GM18526 (cell line): ENCODE data around the gene HES6.

Experiments used
- POLR2A ChIP-seq: IDR thresholded peaks from 3 replicates; pipeline ENCODE4 v1.6.1; 2011; ENCODE audit not compliant: insufficient read length; ENCODE audit errors: extremely low read depth

HES6 gene

DNA sequence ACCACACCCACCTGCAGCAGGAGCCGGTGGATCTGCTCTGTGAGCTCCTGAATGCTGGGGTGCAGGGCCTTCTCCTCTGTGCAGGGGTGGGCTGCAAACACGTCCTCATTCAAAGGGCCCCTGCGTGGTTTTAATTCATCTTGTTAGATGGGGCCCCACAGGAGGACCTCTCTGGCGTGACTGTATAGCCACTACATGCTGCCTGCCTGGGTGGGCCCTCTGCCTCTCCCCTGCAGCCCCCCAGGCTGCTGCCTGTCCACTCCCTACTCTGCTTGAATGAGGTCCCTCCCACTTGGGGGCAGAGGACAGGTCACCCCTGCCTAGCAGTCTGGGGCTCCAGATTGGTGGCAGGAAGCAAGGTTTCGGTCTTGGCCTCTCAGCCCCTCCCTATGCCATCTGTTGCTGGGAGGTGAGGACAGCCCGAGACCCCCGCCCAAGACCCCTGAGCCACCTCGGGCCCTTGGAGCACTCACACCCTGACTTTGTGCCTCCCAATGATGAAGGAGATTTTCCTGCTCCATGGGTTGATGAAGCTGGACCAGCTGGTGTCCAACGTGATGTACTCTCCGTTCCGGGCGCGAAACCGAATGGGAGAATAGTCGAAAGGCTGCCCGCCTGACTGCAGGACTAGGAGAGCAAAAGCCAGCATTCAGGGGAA, 22.0 kb upstream of the HES6 start:
- TF ChIP-seq POLR2A: no peak

DNA sequence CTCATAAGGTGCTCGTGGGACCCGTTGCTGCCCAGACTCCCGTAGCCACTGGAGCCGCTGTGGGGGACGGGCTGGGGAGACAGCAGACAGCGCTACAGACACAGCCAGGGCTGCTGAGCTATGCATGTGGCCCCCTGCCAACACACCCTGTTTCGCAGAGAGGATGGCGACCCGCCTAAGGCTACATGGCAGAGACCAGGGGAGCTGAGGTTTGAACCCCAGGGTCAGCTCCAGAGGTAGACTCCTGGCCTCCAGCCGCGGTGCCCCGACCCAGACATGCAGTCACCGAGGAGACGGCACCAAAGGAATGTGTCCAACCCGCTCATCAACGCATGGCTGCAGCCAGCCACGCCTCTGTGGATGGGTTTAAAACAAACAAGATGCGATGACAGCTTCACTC, 21.0 kb upstream of the HES6 start:
- TF ChIP-seq POLR2A: no peak

DNA sequence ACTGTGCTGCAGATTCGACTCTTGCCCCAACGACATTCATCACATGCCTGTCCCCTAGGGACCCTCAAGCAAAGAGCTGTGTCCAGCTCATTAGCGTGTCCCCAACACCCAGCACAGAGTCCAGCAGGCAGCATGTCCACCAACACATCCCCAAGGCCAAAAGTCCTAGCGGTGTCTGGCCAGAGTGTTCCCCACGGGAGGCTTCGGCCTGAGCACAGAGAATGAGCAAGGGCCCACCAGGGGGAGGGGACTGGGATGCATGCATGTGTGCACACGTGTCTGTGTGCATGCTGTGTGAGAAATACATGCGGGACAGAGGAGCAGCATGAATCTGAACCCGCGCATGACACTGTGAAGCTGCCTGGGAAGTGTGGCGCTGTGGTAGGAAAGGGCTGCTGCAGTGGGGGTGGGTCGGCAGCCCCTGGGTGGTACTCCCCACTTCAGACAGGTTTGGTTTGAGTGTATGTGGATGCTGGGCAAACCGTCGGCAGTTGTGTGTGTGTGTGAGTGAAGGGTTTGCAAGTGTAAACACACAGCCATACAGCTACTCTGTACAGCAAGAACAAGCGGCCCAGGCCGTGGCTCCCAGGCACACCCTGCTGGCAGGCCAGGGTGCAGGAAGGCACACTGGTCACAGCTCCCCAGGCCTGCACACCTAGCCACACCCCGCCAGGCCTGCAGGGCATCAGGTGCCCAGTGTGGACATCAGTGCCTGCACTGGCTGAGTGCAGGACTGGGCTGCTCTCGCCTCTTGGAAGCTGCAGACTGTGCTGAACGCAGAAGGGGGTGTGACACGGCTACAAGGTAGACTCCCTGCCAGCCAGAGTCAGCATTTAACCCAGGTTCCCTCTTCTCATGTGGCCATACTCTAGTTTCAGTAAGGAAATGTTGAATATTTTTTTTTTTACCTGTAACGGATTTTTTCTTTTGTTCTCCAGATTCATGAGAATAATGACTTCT, 19.5 kb upstream of the HES6 start:
- no peak for TF ChIP-seq POLR2A

DNA sequence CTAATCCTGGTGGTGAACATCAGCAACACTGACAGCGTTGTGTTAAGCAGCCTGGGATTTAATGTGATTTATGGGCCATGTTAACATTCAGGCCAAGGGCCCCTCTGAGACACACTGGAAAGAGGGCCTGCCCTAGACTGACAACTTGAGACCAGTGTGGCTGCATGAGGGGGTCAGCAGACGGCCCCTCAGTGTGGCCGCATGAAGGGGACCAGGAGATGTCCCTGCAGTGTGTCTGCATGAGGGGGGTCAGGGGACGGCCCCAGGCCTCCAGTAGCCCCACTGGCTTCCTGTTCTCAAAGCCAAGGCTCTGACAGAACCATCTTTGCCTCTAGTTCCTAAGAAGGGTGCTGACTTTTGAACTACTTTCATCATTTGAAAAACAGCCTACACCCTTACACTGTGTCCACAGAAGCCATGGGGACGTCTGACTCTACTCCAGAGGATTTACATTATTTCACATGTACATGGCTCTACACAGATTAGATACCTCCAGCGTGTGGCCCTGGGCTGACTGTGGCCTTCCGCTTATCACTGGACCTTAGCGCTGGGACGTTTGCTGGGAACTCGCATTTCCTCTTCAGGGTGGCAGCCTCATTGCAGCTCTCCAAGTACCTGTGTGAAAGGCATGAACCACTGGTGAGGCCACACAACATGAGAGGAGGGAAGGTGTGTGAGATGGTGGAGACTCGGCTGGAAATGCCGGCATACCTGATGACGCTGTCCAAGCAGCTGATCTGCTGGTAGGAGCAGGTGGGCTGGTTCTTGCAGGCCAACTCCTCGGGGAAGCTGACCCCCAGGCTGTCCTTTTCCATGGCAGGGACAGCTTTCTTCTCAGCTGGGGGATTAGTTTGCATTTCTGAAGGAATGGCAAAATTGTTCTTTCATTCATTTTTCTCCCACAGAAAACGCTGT, 18.2 kb upstream of the HES6 start:
- no peak for TF ChIP-seq POLR2A

DNA sequence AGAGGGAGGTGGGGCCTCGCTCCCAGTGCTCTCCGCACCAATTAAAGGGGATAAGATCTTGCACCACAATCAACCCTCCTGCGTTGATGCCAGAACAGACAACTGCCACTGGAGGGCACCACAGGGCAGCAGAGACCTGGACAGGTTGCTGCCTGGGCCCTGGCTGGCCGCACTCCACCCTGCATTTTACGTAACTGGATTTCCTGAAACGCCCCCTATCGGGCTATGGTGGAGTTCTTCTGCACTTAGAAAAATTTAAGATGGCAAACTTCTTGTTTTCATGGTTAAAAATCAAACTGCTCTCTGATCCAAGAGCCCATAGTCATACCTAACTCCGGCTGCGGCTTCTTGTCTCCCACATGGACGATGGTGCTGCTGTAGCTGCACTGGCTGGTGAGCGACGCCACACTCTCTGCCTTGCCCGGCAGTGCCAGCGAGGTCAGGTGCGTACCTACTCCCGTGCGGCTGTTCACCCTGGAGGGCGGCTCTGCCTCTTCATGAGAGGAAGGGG, 16.8 kb upstream of the HES6 start:
- no peak for TF ChIP-seq POLR2A

DNA sequence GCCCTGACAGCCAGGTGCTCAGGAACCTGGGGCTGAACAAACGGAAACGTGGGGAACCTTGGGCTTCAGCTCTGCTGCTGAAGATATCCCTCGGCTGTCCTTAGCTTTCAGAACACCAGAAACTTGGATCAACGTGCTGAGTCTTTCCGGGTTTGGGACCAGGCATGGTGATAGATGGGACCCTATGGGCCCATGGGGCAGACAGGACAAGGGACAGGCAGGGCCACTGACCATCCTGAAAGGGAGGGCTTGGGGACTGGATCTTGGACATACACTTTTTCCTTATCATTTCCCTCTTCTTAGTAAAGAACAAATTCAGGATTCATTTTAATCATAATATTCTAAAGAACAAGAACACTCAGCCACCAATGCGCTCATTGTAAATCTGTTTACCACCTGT, 16.3 kb upstream of the HES6 start:
- TF ChIP-seq POLR2A: no peak

DNA sequence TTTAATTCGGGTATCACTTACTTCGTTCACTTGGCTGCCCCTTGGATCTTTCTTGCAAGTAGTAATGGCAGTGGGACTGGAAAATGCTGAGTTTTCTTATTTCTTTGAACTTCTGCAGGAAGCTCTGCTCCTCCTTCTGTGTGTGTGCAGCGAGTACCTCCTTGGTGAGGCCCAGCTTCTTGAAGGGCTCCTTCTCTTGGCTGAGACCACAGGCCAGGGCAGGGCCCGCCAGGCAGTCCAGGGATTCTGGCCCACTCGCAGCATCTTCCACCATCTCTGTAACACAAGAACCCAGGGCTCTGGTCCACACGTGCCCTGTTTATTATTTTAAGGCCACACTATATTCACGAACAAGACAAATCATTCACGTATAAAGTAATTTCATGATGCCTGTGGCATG, 15.8 kb upstream of the HES6 start:
- TF ChIP-seq POLR2A: no peak

DNA sequence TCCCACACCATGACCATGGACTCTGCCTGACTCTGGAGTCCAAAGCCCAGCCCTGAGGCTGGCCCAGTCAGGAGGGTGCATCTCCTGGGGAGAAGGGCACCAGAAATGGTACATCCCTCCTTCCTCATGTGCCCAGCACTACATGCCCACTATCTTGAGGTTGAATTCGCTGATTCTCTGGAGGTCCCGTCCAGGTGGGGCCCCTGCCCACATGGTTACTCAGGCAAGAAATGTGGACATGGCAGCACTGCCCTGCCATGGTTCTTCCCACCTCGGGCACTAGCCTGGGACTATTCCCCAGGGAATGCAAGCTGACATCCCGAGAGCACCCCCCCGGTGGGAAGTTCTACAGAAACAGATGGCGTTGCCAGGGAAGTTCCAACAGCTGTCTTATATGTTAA, 15.3 kb upstream of the HES6 start:
- TF ChIP-seq POLR2A: no peak

DNA sequence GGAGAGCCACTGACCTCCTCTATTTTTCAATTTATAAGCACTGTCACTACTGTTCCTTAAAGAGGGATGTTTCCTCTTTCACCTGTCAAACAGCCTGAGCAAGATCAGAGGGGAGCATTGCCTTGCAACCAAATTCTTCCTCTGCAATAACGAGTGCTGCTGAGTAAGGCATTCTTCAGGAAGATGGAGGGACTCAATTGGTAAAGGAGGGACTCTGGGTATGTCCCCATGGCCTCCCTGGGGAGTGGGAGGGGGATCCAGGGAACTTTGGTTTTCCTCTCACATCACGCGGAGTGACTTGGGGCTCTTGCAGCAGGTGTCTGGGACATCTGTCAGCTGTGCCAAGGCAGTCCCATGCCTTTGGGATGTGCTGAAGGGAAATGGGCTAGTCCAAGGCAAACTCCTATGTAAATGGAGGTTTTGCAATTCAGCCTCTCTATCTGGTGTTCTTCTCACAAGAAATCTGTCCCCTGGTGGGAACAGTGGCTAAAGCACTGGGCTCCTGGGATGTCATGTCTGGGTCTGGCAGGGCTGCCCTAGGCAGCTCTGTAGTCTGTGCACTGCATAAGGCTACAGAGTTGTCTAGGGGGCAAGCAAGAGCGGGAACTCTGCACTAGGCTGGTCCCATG, 14.4 kb upstream of the HES6 start:
- TF ChIP-seq POLR2A: no peak

DNA sequence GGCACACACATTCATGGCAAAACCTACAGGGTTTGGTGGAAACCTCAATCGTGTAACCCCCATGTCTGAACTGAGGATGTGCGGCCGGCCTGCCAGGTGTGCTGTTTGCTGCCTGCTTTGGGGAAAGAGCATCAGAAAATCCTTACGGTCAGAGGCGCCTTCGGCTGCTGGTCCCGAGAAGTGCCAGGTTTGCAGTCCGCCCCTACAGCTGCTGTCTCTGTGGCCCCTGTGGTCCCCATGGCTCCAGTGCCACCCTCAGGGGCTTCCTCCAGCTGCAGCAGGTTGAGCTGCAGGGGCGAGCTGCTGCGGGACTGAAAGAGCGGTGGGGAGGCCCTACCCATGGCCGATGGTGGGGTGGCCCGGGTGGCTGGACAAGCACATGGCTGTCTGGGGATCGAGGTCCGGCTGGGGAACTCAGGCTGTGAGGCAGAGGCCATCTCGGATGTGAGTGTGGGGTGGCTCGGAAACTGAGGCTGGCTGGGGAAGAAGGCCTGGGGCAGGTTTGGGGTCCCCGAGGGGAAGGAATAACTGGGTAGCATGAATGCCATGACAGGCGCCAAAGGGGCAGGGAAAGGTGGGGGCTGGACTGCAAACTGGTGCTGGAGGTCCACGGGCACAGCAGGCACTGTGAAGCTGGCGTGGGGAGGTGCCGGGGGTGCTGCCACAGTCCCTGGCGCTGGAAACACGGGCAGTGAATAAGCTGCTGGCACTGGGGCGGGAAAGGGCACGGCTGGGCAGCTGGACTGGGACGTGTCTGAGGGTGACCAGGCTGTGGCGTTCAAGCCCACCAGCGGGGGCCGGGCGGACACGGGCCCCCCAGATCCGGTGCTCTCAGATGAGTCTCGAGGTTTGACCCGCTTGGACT, 13.2 kb upstream of the HES6 start:
- no peak for TF ChIP-seq POLR2A

DNA sequence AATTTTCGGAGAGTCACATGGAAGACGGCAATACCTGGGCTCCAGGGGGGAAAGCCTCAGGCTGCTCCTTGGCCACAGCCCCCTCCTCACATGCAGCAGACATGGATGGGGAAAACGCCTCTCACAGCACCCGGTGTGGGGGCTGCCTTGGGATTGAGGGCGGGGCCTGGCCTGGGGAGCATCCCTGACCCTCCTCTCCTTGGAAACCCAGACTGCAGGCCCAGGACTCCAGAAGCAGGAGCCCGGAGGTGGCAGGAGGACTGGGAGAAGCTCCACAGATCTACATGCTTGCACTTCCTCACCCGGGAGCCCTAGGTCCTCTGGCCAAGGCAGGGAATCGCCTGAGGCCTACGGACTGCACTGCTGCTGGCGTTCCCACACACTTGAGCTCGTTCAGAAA, 12.1 kb upstream of the HES6 start:
- no peak for TF ChIP-seq POLR2A

DNA sequence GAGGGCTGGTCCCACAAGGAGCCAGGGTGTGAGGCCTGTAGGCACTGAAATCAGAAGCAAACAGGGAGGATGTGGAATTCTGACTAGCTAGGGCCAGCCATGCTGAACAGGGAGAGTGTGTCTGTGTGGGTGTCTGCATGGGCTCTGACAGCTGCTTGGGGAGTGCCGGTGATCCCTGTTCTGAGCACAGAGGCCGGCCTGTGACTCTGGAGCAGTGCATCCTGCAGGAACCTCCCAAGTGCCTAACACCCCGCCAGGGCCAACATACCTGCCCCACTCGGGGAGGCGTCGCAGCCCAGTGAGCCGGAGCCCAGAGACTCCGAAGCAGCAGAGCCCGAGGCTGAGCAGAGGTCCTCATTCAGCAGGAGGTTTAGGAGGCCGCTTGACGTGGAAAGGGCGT, 11.5 kb upstream of the HES6 start:
- no peak for TF ChIP-seq POLR2A

DNA sequence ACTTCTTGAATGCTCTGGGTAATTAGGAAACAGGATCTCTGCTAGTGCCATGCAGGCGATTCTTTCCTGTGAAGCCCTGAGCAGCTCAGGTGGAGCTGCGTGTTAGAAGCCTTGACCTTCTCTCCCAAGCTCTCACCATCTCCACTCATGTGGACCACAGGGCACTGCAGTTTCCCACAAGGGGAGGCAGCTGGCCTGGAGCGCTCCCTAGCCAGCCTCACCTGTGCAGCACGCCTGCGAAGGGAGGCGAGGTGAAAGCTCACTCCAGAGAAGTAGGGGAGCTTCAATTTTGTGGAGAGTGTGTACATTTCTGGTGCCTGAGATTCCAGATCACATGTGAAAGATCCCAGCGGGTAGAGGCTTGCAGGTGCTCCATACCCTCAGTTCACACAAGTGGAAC, 11.1 kb upstream of the HES6 start:
- no peak for TF ChIP-seq POLR2A
